ENCODE results near the gene INTS12.
"Not testable (repeated sequence)": the region's sequence is repeated elsewhere in the genome, so short reads cannot be mapped to it uniquely, and the experiment has no call there.

INTS12 gene

GRCh38 chr4:105708181-105709080, at the start of gene INTS12, which contains the start of gene GSTCD:
INTS12 (minus strand) TSS chr4:105708689; CDS start chr4:105700005, 8,684 bp downstream.
GSTCD (plus strand) TSS chr4:105708784; CDS start chr4:105717614, 8,830 bp downstream.
- DNase-seq = peak; percentile 91

- no peak for DNase-seq
Observed at GRCh38 chr4:105755375-105755774, 46.9 kb upstream of the INTS12 start.

GRCh38 chr4:105753361-105753760, 44.9 kb upstream of the INTS12 start:
- no peak for DNase-seq

- DNase-seq = no peak
Observed at GRCh38 chr4:105751718-105752299, 43.3 kb upstream of the INTS12 start.

- DNase-seq = no peak
Observed at GRCh38 chr4:105748222-105748621, 39.7 kb upstream of the INTS12 start.

- DNase-seq = no peak
Observed at GRCh38 chr4:105741548-105741947, 33.1 kb upstream of the INTS12 start.

GRCh38 chr4:105735217-105735616, 26.7 kb upstream of the INTS12 start:
- not testable (repeated sequence) for DNase-seq

GRCh38 chr4:105729895-105730294, 21.4 kb upstream of the INTS12 start:
- not testable (repeated sequence) for DNase-seq

- DNase-seq = no peak
Observed at GRCh38 chr4:105725623-105726022, 17.1 kb upstream of the INTS12 start.

GRCh38 chr4:105719204-105719603, 10.7 kb upstream of the INTS12 start:
- DNase-seq = no peak

- peak; percentile 66 for DNase-seq
Observed at GRCh38 chr4:105715692-105716278, 7.3 kb upstream of the INTS12 start.

- peak; percentile 37 for DNase-seq
Observed at GRCh38 chr4:105714932-105715331, 6.4 kb upstream of the INTS12 start.

- DNase-seq = peak; percentile 53
Observed at GRCh38 chr4:105714071-105714521, 5.6 kb upstream of the INTS12 start.

GRCh38 chr4:105712766-105713165, 4.3 kb upstream of the INTS12 start:
- no peak for DNase-seq

GRCh38 chr4:105710678-105711077, 2.2 kb upstream of the INTS12 start:
- DNase-seq = no peak

GRCh38 chr4:105710012-105710600, 1.6 kb upstream of the INTS12 start:
- DNase-seq = no peak

GRCh38 chr4:105709081-105709450, 577 bp upstream of the INTS12 start:
- peak; percentile 45 for DNase-seq

- peak; percentile 31 for DNase-seq
Observed at GRCh38 chr4:105707782-105708180, 708 bp downstream of the INTS12 start.

GRCh38 chr4:105698607-105699006, 9.9 kb downstream of the INTS12 start:
- DNase-seq = no peak

GRCh38 chr4:105695832-105696231, 12.7 kb downstream of the INTS12 start:
- DNase-seq = not testable (repeated sequence)

GRCh38 chr4:105694812-105695211, 13.7 kb downstream of the INTS12 start:
- DNase-seq = not testable (repeated sequence)

GRCh38 chr4:105686571-105686970, 21.9 kb downstream of the INTS12 start:
- DNase-seq = no peak

- DNase-seq = no peak
Observed at GRCh38 chr4:105683038-105683437, 25.5 kb downstream of the INTS12 start.
